Transverse colon (tissue), 4 donors: ENCODE data around the gene RAPGEF5. TPM values are rescaled to one million over a fixed set of nuclear protein-coding genes. Genes with fewer than 3 reads are reported as not detected.
A peak's percentile ranks its signal among the peaks of the same experiment; 100 is the strongest.

Source experiments
- DNase-seq: peaks from one replicate; pipeline ENCODE4 v3.0.0-alpha.2; 2019
- H3K27ac ChIP-seq, 4 donors: fragments of 200-600 bp; sonication (generic); 2 replicates each; pipeline ENCODE4 v1.5.1; 2016 to 2018; ENCODE audit warnings: inconsistent platforms in 4 of 4
- H3K27me3 ChIP-seq: fragments of 200-600 bp; sonication (generic); 2 replicates; pipeline ENCODE4 v1.5.1; 2017; ENCODE audit warnings: inconsistent platforms
- H3K36me3 ChIP-seq, 4 donors: fragments of 200-600 bp; sonication (generic); 2 replicates each; pipeline ENCODE4 v1.5.1; 2017 to 2019; ENCODE audit warnings: inconsistent platforms in 4 of 4
- H3K4me1 ChIP-seq, 4 donors: fragments of 200-600 bp; sonication (generic); 2 replicates each; pipeline ENCODE4 v1.5.1; 2017 to 2020; ENCODE audit warnings: inconsistent platforms in 4 of 4
- H3K4me3 ChIP-seq, 4 donors: fragments of 200-600 bp; sonication (generic); 1 replicate in 1 of 4; 2 replicates in 3 of 4; pipeline versions ENCODE4 v1.5.1 to v1.6.1; 2017 to 2019; ENCODE audit warnings: inconsistent platforms in 4 of 4
- H3K9me3 ChIP-seq, 2 donors: fragments of 200-600 bp; sonication (generic); 2 replicates each; pipeline ENCODE4 v1.5.1; 2017 to 2019; ENCODE audit warnings: inconsistent platforms in 2 of 2
- EP300 ChIP-seq: sonication (generic); formaldehyde crosslinking; IDR thresholded peaks from one replicate; pipeline ENCODE4 v1.6.1; 2017; ENCODE audit warnings: antibody characterized with exemption, low read depth
- POLR2A ChIP-seq: fragments of 450-650 bp; IDR thresholded peaks from one replicate; pipeline ENCODE4 v1.6.1; 2016; ENCODE audit warnings: antibody characterized with exemption, mild to moderate bottlenecking, moderate library complexity
- POLR2AphosphoS5 ChIP-seq, 3 donors: sonication (generic); formaldehyde crosslinking; IDR thresholded peaks; one replicate each; pipeline ENCODE4 v1.6.1; 2016; ENCODE audit warnings: antibody characterized with exemption in 3 of 3
- WGBS, 2 donors: methylation state at CpG; one replicate each; pipeline ENCODE4 v1.1.5; 2018; ENCODE audit warnings: low coverage in 1 of 2; 5-methylcytosine and 5-hydroxymethylcytosine counted together
- in situ Hi-C, 4 donors: fragments of 200-750 bp; cut with MboI; loops; one replicate each; pipeline versions ENCODE4 v1.15.0 to v1.15.1; 2017; ENCODE audit warnings: low sequenced_read_pairs in 3 of 4, low pct_ligation_motif_present in 1 of 4, low pct_unique_long_range_greater_than_20kb in 1 of 4
- intact Hi-C: fragments of 100-400 bp; cut with DNase I; formaldehyde crosslinking; loops from one replicate; pipeline ENCODE4 v1.15.1; 2023; ENCODE audit warnings: low total_unique reads
- total RNA-seq, 4 donors: library from RNA; depleted of rRNA; stranded (reverse); fragments of >200 nt; gene quantifications; one replicate each; pipeline ENCODE4 v1.1.0, GENCODE V29; 2016
- TF ChIP-seq, protein P1 (sequence below), 5 experiments: fragments of 200-600 bp in 3 of 5; fragments of 450-650 bp in 2 of 5; sonication (generic) in 3 of 5; IDR thresholded peaks; 1 replicate in 2 of 5; 2 replicates in 3 of 5; pipeline ENCODE4 v1.5.1; 2016 to 2017; ENCODE audit warnings: antibody characterized with exemption in 5 of 5, inconsistent platforms in 3 of 5, mild to moderate bottlenecking in 2 of 5, moderate library complexity in 1 of 5

The RAPGEF5 gene
- total RNA-seq, 4 donors from 2014 or later, result 82.3 to 112 (median 100) TPM

DNA sequence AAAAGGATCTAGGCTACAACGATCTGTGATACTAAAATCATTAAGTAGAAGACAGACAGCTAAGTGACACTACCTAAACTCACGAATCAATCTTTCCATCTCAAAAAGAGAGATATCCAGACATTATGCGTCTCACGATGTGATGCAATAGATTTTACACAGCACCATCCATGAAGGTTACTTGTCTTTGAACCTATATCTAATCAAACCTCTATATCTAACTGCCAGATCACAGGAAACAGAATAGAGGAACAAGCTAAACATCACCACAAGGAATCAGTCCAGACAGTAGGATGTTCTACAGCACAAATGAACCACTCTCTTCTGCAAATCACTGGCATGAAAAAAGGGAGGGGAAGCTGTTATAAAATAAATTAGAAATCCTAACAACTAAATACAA lies 4.1 kb downstream of the RAPGEF5 start:
- 97 to 98% methylated on average over 4 of the region's 4 CpGs for WGBS, 2 donors
- peaks cover 22% of the 10 kb centered on the region for H3K27me3 ChIP-seq
- TF ChIP-seq EP300 (no peak), POLR2AphosphoS5 (IDR thresholded peaks at IDR 0.05) (no peak), POLR2A (no peak)
- TF ChIP-seq, protein P1, sequence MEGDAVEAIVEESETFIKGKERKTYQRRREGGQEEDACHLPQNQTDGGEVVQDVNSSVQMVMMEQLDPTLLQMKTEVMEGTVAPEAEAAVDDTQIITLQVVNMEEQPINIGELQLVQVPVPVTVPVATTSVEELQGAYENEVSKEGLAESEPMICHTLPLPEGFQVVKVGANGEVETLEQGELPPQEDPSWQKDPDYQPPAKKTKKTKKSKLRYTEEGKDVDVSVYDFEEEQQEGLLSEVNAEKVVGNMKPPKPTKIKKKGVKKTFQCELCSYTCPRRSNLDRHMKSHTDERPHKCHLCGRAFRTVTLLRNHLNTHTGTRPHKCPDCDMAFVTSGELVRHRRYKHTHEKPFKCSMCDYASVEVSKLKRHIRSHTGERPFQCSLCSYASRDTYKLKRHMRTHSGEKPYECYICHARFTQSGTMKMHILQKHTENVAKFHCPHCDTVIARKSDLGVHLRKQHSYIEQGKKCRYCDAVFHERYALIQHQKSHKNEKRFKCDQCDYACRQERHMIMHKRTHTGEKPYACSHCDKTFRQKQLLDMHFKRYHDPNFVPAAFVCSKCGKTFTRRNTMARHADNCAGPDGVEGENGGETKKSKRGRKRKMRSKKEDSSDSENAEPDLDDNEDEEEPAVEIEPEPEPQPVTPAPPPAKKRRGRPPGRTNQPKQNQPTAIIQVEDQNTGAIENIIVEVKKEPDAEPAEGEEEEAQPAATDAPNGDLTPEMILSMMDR (IDR thresholded peaks at IDR 0.05), result no peak
- H3K4me3 ChIP-seq, result no peak overlapping the region
- intact Hi-C loops, result no loop called here
- H3K4me1 ChIP-seq, result peaks cover 0 to 50% (median 15%) of the 10 kb centered on the region in 4 donors
- H3K9me3 ChIP-seq, result no peaks in the 10 kb centered on the region
- H3K36me3 ChIP-seq, result no peaks in the 10 kb centered on the region
- in situ Hi-C loops, result no loop called here
- no peak for DNase-seq
- no peak overlapping the region for H3K27ac ChIP-seq

GRCh38 chr7:22351878-22352277 lies 5.1 kb downstream of the RAPGEF5 start:
- H3K36me3 ChIP-seq, result no peaks in the 10 kb centered on the region
- H3K4me3 ChIP-seq, result no peak overlapping the region
- H3K27me3 ChIP-seq, result peaks cover 22% of the 10 kb centered on the region
- H3K9me3 ChIP-seq, result no peaks in the 10 kb centered on the region
- no peak for DNase-seq
- peak overlapping the region; percentile 41 to 64 (median 50) for H3K27ac ChIP-seq
- in situ Hi-C loops, result no loop called here
- intact Hi-C loops, result no loop called here
- peaks cover 0 to 46% (median 12%) of the 10 kb centered on the region in 4 donors for H3K4me1 ChIP-seq
- whole genome bisulfite sequencing, 2 donors, result 40 to 42% methylated on average over 2 of the region's 2 CpGs
- TF ChIP-seq POLR2AphosphoS5 (IDR thresholded peaks at IDR 0.05), result no peak
- TF ChIP-seq POLR2A, result no peak
- TF ChIP-seq EP300, result no peak
- TF ChIP-seq, protein P1 (IDR thresholded peaks at IDR 0.05), result no peak

GRCh38 chr7:22351329-22351692 lies 5.6 kb downstream of the RAPGEF5 start:
- peaks cover 19% of the 10 kb centered on the region for H3K27me3 ChIP-seq
- 35% methylated on average over 2 of the region's 2 CpGs; no CpG with 5 or more reads in 1 of the 2 donors for WGBS, 2 donors
- DNase-seq, result no peak

GRCh38 chr7:22350466-22351328 lies 6.3 kb downstream of the RAPGEF5 start:
- 49 to 69% methylated on average over 2 of the region's 2 CpGs for WGBS, 2 donors
- Histone ChIP-seq H3K9me3 (no peaks in the 10 kb centered on the region), H3K27ac (peak overlapping the region; percentile 41 to 64 (median 50)), H3K36me3 (no peaks in the 10 kb centered on the region), H3K4me1 (peaks cover 0 to 53% (median 16%) of the 10 kb centered on the region in 4 donors), H3K4me3 (no peak overlapping the region), H3K27me3 (peaks cover 13% of the 10 kb centered on the region)
- no peak for DNase-seq
- intact Hi-C loops, result no loop called here
- TF ChIP-seq POLR2A (no peak), POLR2AphosphoS5 (IDR thresholded peaks at IDR 0.05) (no peak), EP300 (no peak)
- TF ChIP-seq, protein P1 (IDR thresholded peaks at IDR 0.05), result no peak
- in situ Hi-C loops, result no loop called here

More at GRCh38 chr7:22351329-22351692, 5.6 kb downstream of the RAPGEF5 start:
- Histone ChIP-seq H3K36me3 (no peaks in the 10 kb centered on the region), H3K4me3 (no peak overlapping the region), H3K27ac (peak overlapping the region; percentile 41 to 64 (median 50)), H3K4me1 (peaks cover 0 to 48% (median 14%) of the 10 kb centered on the region in 4 donors), H3K9me3 (no peaks in the 10 kb centered on the region)
- intact Hi-C loops (no loop called here), in situ Hi-C loops (no loop called here)
- TF ChIP-seq POLR2AphosphoS5 (IDR thresholded peaks at IDR 0.05), result peak in 1 of 3 donors; percentile 5
- TF ChIP-seq, protein P1 (IDR thresholded peaks at IDR 0.05), result no peak
- no peak for TF ChIP-seq POLR2A
- no peak for TF ChIP-seq EP300
